SK-N-MC (cell line): ENCODE results near the gene PTPMT1.

ENCODE experiments used
- DNase-seq: peaks from one replicate; pipeline ENCODE4 v3.0.0-alpha.2; 2011; ENCODE audit warnings: low read depth, low spot score
- H3K27ac ChIP-seq: fragments of 200-600 bp; sonication (generic); 2 replicates; pipeline ENCODE4 v1.5.1; 2016; ENCODE audit warnings: mixed run types
- H3K36me3 ChIP-seq: fragments of 200-600 bp; sonication (generic); 2 replicates; pipeline ENCODE4 v1.6.1; 2017; ENCODE audit warnings: antibody characterized with exemption, low read length, mixed read lengths; ENCODE audit not compliant: insufficient read depth
- H3K4me3 ChIP-seq: fragments of 200-600 bp; sonication (generic); 2 replicates; pipeline ENCODE4 v1.5.1; 2016
- H3K9ac ChIP-seq: fragments of 200-600 bp; sonication (generic); 2 replicates; pipeline ENCODE4 v1.8.0; 2017; ENCODE audit warnings: mixed run types, mixed read lengths; ENCODE audit not compliant: insufficient read length
- H3K9me3 ChIP-seq: fragments of 200-600 bp; sonication (generic); 2 replicates; pipeline ENCODE4 v1.6.1; 2017; ENCODE audit warnings: low read depth, mild to moderate bottlenecking, antibody characterized with exemption, low read length, moderate library complexity, mixed read lengths
- EZH2 ChIP-seq: fragments of 200-600 bp; sonication (generic); IDR thresholded peaks from one replicate; pipeline ENCODE4 v1.6.1; 2017; ENCODE audit warnings: antibody characterized with exemption
- FOXP2 ChIP-seq: optimal IDR thresholded peaks from 2 replicates; pipeline ENCODE3; 2011; ENCODE audit warnings: mild to moderate bottlenecking, moderate library complexity; ENCODE audit not compliant: insufficient read depth; ENCODE audit errors: extremely low read length, control extremely low read depth
- POLR2AphosphoS5 ChIP-seq: IDR thresholded peaks from 2 replicates; pipeline ENCODE4 v1.6.1; 2012; ENCODE audit warnings: mild to moderate bottlenecking, low read depth, low read length, borderline replicate concordance

Gene PTPMT1

DNA sequence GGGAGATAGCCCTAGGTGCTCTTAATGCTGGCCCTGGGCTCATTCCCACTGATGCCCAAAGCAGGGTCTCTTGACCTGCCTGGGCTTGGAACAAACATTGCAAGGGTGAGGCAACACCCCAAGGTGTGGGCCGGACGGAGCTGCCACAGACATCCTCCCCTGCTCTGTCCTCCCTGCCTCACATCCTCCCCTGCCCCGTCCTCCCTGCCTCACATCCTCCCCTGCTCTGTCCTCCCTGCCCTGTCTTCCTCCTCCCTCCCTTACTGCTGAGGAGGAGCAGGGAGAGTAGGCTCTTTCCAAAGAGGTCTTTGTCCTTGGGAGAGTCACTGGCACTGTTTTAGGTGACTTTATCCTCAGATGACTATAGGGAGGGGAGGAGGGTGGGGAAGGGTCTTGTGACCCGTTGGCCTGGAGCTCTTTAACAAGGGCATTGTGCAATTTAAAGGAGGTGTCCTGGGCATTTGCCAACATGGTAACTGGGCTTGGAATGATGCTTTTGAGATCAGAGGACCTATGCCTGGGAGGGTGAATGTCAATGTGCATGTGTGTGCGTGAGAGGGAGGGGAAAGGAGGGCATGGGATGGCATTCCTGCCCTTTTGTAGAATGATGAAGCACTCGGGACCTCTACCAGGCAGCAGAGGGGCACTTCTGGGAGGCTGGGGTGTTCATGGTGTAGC lies 21.8 kb downstream of the PTPMT1 start:
- peaks cover 25% of the 10 kb centered on the region for H3K36me3 ChIP-seq
- no peak overlapping the region for H3K4me3 ChIP-seq
- H3K9ac ChIP-seq = no peak overlapping the region
- no peak for DNase-seq
- no peak overlapping the region for H3K27ac ChIP-seq
- no peaks in the 10 kb centered on the region for H3K9me3 ChIP-seq
- TF ChIP-seq EZH2 = no peak
- TF ChIP-seq POLR2AphosphoS5 = no peak
- TF ChIP-seq FOXP2 = no peak

DNA sequence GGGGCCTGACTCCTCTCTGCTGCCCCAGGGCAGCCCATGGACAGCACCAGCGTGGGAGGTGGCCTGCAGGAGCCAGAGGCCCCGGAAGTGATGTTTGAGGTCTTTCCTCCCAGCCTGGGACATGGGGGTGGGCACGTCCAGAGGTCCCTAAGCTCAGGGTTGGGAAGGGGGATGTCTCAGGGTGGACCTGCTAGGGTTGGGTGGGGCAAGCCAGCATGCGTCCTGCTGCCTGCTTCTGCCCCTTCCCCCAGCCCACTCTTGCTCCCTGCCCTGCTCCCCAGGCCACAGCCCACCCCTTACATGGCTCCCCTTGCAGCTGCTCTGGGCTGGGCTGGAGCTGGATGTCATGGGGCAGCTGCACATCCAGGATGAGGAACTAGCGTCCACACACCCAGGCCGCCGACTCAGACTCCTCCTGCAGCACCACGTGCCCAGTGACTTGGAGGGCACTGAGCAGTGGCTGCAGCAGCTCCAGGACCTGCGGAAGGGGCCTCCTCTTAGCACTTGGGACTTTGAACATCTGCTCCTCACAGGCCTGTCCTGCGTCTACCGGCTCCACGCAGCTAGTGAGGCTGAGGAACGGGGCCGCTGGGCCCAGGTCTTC lies 22.4 kb downstream of the PTPMT1 start:
- TF ChIP-seq FOXP2 = no peak
- no peak for TF ChIP-seq POLR2AphosphoS5
- TF ChIP-seq EZH2 = no peak
- no peak overlapping the region for H3K27ac ChIP-seq
- no peaks in the 10 kb centered on the region for H3K9me3 ChIP-seq
- no peak overlapping the region for H3K4me3 ChIP-seq
- H3K9ac ChIP-seq = no peak overlapping the region
- peaks cover 19% of the 10 kb centered on the region for H3K36me3 ChIP-seq
- DNase-seq = no peak

DNA sequence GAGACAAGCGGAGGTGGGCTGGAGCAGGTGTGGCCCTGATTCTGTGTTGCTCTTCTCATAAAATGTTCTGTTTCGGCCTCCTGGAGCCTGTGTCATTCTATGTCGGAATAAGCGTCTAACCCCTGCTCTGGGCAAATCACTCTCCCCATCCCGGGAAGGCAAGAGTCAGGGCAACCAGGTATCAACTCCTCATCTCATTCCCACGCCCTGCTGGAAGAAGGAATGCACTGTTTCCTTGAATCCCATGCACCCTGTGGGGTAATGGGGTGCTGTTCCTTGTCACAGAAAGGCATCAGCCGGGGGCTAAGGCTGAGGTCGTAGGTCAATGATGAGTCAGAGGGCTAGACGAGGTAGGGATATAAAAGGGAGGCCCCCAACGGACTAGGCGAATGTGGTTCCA lies 23.7 kb downstream of the PTPMT1 start:
- Histone ChIP-seq H3K4me3 (no peak overlapping the region), H3K27ac (no peak overlapping the region), H3K36me3 (peaks cover 6% of the 10 kb centered on the region), H3K9ac (no peak overlapping the region), H3K9me3 (no peaks in the 10 kb centered on the region)
- DNase-seq = no peak
- TF ChIP-seq POLR2AphosphoS5 (no peak), FOXP2 (no peak), EZH2 (no peak)

DNA sequence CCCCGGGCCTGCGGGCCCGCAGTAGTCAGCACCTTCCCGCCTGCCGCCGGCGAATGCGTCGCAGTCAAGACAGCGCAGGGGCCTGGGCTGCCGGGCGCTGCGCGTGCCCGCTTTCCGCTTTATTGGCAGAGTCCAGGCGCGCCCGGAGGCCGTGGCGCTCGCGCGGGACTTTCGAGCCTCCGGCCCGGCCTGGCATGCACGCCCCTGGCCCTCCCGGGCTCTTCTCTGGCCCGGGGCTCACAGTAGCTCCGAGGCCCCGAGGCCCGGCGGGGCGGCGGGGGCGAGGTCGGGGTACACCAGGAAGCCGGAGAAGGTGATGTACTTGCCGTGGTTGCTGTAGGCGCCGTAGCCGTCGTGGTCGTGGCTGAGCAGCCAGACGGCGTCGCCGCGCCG lies 24.2 kb downstream of the PTPMT1 start:
- Histone ChIP-seq H3K27ac (no peak overlapping the region), H3K4me3 (no peak overlapping the region), H3K9ac (no peak overlapping the region), H3K36me3 (peaks cover 1% of the 10 kb centered on the region; the same call in 1 of the 2 replicates), H3K9me3 (no peaks in the 10 kb centered on the region)
- no peak for DNase-seq
- no peak for TF ChIP-seq EZH2
- TF ChIP-seq FOXP2 = no peak
- no peak for TF ChIP-seq POLR2AphosphoS5

DNA sequence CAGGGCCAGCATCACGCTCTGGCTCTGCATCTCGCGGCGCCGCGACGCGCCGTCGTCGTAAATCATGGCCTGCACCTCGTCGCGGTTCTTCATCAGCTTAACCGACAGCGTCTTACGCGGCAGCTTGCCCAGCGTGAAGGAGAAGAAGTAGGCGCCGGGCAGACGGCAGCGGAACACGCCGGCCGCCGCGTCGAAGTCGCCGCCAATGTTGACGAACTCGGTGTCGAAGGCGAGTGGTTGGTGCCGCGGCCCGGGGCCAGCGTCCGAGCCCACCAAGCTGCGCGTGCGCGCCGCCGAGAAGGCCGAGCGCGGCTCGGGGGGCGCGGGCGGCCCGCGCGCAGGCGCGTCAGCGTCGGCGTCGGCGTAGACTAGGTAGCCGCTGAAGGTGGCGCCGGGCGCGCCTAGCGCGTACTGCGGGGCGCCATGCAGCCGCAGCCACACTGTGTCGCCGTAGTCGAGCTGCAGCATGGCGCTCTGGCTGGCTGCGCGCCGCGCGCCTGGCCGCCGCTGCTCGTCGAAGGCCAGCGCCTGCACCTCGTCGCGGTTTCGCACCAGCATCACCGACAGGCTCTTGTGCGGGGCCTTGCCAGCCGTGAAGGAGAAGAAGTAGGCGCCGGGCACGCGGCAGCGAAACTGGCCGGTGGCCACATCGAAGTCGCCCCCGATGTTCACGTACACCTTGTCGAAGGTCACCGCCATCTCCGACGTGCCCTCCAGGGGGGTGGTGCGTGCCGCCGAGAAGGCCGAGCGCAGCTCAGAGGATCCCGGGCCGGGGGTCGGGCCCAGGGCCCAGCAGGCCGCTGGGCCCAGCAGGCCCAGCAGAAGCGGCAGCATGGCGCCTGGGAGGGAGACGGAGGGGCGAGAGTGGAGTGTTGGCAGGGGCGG lies 24.8 kb downstream of the PTPMT1 start:
- no peak overlapping the region for H3K4me3 ChIP-seq
- H3K36me3 ChIP-seq = no peaks in the 10 kb centered on the region; the same call in 1 of the 2 replicates
- no peaks in the 10 kb centered on the region for H3K9me3 ChIP-seq
- TF ChIP-seq FOXP2 (no peak), EZH2 (no peak), POLR2AphosphoS5 (no peak)
- H3K9ac ChIP-seq = no peak overlapping the region
- no peak for DNase-seq
- no peak overlapping the region for H3K27ac ChIP-seq

DNA sequence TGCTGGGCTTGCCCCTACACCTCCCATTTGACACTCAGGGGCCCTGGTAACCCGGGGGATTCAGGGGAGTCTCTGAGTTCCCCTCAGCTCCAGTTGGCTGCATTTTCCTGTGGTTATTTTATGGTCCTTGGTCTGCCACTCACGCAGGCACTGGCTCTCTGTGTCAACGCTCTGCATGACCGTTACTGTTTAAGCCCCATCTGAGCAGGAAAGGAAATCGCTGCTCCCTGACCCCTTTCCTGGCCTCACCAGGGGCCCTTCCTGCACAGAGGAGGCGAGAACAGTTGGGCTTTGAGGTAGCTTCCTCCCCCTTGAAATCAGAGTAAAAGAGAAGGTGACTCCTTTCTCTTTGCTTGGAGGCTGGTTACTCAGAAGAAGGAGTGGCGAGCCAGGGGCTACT lies 26.4 kb downstream of the PTPMT1 start:
- Histone ChIP-seq H3K27ac (no peak overlapping the region), H3K9me3 (no peaks in the 10 kb centered on the region), H3K36me3 (no peaks in the 10 kb centered on the region), H3K4me3 (no peak overlapping the region), H3K9ac (no peak overlapping the region)
- DNase-seq = no peak
- TF ChIP-seq FOXP2 (no peak), EZH2 (no peak), POLR2AphosphoS5 (no peak)

DNA sequence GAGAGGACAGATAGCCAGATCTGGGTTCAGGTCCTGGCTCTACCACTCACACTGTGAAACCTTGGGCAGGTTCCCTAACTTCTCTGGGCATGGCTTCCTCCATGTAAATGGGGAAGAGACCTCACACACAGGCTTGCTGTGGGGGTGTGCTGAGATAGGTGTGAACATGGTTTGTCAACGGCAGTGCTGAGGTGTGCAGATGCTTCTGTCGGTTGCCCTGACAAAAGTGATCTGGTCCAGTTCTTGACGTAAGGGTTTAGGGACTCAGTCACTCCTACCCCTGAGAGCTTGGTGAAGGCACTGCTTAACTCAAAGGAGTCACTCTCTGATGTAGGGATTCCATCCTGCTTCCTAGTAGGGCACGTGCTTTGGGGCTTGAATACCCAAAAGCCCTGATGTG lies 26.9 kb downstream of the PTPMT1 start:
- Histone ChIP-seq H3K36me3 (no peaks in the 10 kb centered on the region), H3K9me3 (no peaks in the 10 kb centered on the region), H3K27ac (no peak overlapping the region), H3K4me3 (no peak overlapping the region), H3K9ac (no peak overlapping the region)
- TF ChIP-seq FOXP2 (no peak), POLR2AphosphoS5 (no peak), EZH2 (no peak)
- DNase-seq = no peak

DNA sequence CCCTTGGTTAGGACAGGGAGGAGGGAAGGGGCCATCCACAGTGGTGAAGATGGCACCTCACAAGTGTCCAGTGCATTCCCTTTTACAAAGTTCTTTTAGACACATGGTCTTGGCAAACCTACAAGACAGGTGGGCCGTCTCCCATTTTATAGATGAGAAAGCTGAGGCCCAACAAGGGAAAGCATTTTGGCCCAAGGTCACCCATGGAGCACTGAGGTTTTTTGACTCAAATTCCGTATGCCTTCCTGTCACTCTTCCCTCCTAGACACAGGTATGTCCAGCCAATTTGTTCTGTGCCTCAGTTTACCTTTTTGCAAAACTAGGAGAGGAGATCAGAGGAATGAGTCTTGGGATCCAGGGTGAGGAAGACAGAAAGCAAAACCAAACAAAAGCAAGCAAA lies 27.6 kb downstream of the PTPMT1 start:
- Histone ChIP-seq H3K4me3 (no peak overlapping the region), H3K27ac (no peak overlapping the region), H3K36me3 (no peaks in the 10 kb centered on the region), H3K9me3 (no peaks in the 10 kb centered on the region), H3K9ac (no peak overlapping the region)
- DNase-seq = no peak
- TF ChIP-seq EZH2 = no peak
- TF ChIP-seq POLR2AphosphoS5 = no peak
- TF ChIP-seq FOXP2 = no peak

DNA sequence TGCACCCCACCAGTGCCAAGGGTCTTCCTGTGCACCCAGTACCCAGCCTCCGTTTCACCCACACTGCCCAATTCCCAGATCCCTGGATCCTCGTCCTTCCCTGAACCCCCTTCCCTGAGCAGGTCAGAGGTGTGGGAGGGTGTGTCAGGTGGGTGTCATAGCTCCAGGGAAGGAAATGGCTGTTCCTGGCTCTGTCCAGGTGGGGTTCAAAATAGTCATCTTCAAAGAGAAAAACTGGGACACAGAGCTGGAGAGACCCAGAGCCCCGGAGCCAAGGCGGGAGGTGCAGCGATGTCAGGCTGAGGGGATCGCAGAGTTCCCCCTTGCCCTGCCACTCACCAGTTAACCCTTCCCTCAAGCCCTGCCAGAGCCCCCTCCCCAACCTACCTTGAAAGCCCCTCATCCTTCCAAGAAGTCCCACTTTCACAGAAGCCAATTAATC lies 28.1 kb downstream of the PTPMT1 start:
- no peak overlapping the region for H3K9ac ChIP-seq
- peak overlapping the region; percentile 64; the same call in 1 of the 2 replicates for H3K4me3 ChIP-seq
- H3K9me3 ChIP-seq = no peaks in the 10 kb centered on the region
- H3K27ac ChIP-seq = no peak overlapping the region
- DNase-seq = no peak
- no peaks in the 10 kb centered on the region for H3K36me3 ChIP-seq
- TF ChIP-seq FOXP2 = no peak
- TF ChIP-seq EZH2 = no peak
- no peak for TF ChIP-seq POLR2AphosphoS5
